KMS-11 (cell line): ENCODE measurements around the gene SMIM20.

Experiments
- H2AFZ ChIP-seq: fragments of 200-600 bp; sonication (generic); 2 replicates; pipeline ENCODE4 v1.6.1; 2016; ENCODE audit warnings: antibody characterized with exemption, mixed run types, low read depth
- H3K27ac ChIP-seq: fragments of 200-600 bp; sonication (generic); 2 replicates; pipeline ENCODE4 v1.6.1; 2016; ENCODE audit warnings: mild to moderate bottlenecking, mixed run types
- H3K27me3 ChIP-seq: fragments of 200-600 bp; sonication (generic); 2 replicates; pipeline ENCODE4 v1.6.1; 2017; ENCODE audit warnings: mild to moderate bottlenecking, low read depth, mixed run types, moderate library complexity; ENCODE audit not compliant: insufficient read depth
- H3K36me3 ChIP-seq: fragments of 200-600 bp; sonication (generic); 2 replicates; pipeline ENCODE4 v1.6.1; 2017; ENCODE audit warnings: mild to moderate bottlenecking, mixed run types; ENCODE audit not compliant: insufficient read depth
- H3K4me1 ChIP-seq: fragments of 200-600 bp; sonication (generic); 2 replicates; pipeline ENCODE4 v1.6.1; 2016; ENCODE audit warnings: mild to moderate bottlenecking, low read depth, mixed run types; ENCODE audit not compliant: poor library complexity, severe bottlenecking
- H3K4me2 ChIP-seq: fragments of 200-600 bp; sonication (generic); 2 replicates; pipeline ENCODE4 v1.7.0; 2016; ENCODE audit warnings: mild to moderate bottlenecking, mixed run types
- H3K4me3 ChIP-seq: fragments of 200-600 bp; sonication (generic); IDR thresholded peaks from 2 replicates; pipeline ENCODE4 v1.6.1; 2017; ENCODE audit warnings: low read depth, low read length, mixed read lengths; ENCODE audit not compliant: insufficient read depth
- H3K79me2 ChIP-seq: fragments of 200-600 bp; sonication (generic); 2 replicates; pipeline ENCODE4 v1.6.1; 2016; ENCODE audit warnings: low read depth, mixed run types; ENCODE audit not compliant: insufficient read depth
- H3K9ac ChIP-seq: fragments of 200-600 bp; sonication (generic); 2 replicates; pipeline ENCODE4 v1.6.1; 2016; ENCODE audit warnings: mild to moderate bottlenecking, mixed run types
- H4K20me1 ChIP-seq: fragments of 200-600 bp; sonication (generic); 2 replicates; pipeline ENCODE4 v1.6.1; 2016; ENCODE audit warnings: mild to moderate bottlenecking, mixed run types; ENCODE audit not compliant: insufficient read depth
- CTCF ChIP-seq: fragments of 200-600 bp; sonication (generic); conservative IDR thresholded peaks from 2 replicates; pipeline ENCODE4 v1.6.1; 2017; ENCODE audit warnings: low read depth, mild to moderate bottlenecking, antibody characterized with exemption, low read length, moderate library complexity, mixed read lengths

SMIM20 gene

DNA sequence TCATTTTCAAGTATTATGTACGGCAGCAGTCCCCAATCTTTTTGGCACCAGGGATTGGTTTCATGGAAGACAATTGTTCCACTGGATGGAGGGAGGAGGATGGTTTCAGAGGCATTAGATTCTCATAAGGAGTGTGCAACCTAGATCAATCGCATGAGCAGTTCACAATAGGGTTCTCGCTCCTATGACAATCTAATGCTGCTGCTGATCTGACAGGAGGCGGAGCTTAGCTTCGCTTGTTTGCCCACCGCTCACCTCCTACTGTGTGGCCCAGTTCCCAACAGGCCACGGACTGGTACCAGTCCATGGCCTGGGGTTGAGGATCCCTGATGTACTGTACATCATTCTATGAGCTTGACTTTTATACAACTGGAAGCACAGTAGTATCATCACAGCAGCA is 48.4 kb downstream of the SMIM20 start:
- Histone ChIP-seq H3K9ac (no peak overlapping the region), H3K27ac (no peak overlapping the region), H2AFZ (no peak overlapping the region), H3K4me3 (no peak overlapping the region), H3K27me3 (no peaks in the 10 kb centered on the region), H3K4me1 (no peaks in the 10 kb centered on the region), H4K20me1 (no peaks in the 10 kb centered on the region), H3K79me2 (no peaks in the 10 kb centered on the region), H3K36me3 (no peaks in the 10 kb centered on the region), H3K4me2 (no peak overlapping the region)
- TF ChIP-seq CTCF = no peak

DNA sequence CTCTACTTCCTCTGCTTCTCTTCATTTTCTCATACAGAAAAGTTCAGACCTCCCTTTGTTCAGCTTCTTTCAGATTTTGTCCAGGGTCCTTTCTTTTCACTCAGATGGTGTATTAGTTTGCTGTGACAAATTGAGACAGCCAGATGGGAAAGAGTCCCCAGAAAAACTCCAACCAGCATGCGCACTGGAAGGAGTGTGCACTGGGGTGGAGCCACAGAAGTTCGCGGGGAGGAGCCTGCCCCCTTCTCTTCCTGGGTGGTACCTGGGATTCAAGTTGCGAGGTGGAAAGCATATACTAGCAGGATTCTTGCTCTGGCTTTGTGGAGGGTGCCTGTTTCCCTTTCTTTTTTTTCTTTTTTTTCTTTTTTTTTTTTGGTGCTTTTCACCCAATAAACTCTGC is 51.6 kb downstream of the SMIM20 start:
- no peak overlapping the region for H3K27ac ChIP-seq
- TF ChIP-seq CTCF = no peak
- no peak overlapping the region for H2AFZ ChIP-seq

GRCh38 chr4:25966171-25966570 is 52.2 kb downstream of the SMIM20 start:
- H3K27me3 ChIP-seq = no peaks in the 10 kb centered on the region
- no peak overlapping the region for H3K4me2 ChIP-seq
- H2AFZ ChIP-seq = no peak overlapping the region
- no peak overlapping the region for H3K4me3 ChIP-seq
- H3K4me1 ChIP-seq = no peaks in the 10 kb centered on the region
- H3K79me2 ChIP-seq = no peaks in the 10 kb centered on the region
- no peak for TF ChIP-seq CTCF
- H3K36me3 ChIP-seq = no peaks in the 10 kb centered on the region
- no peaks in the 10 kb centered on the region for H4K20me1 ChIP-seq
- no peak overlapping the region for H3K27ac ChIP-seq
- H3K9ac ChIP-seq = no peak overlapping the region

More for the DNA sequence above, 51.6 kb downstream of the SMIM20 start:
- Histone ChIP-seq H3K4me1 (no peaks in the 10 kb centered on the region), H3K36me3 (no peaks in the 10 kb centered on the region), H4K20me1 (no peaks in the 10 kb centered on the region), H3K27me3 (no peaks in the 10 kb centered on the region), H3K4me2 (no peak overlapping the region), H3K9ac (no peak overlapping the region), H3K79me2 (no peaks in the 10 kb centered on the region), H3K4me3 (no peak overlapping the region)

DNA sequence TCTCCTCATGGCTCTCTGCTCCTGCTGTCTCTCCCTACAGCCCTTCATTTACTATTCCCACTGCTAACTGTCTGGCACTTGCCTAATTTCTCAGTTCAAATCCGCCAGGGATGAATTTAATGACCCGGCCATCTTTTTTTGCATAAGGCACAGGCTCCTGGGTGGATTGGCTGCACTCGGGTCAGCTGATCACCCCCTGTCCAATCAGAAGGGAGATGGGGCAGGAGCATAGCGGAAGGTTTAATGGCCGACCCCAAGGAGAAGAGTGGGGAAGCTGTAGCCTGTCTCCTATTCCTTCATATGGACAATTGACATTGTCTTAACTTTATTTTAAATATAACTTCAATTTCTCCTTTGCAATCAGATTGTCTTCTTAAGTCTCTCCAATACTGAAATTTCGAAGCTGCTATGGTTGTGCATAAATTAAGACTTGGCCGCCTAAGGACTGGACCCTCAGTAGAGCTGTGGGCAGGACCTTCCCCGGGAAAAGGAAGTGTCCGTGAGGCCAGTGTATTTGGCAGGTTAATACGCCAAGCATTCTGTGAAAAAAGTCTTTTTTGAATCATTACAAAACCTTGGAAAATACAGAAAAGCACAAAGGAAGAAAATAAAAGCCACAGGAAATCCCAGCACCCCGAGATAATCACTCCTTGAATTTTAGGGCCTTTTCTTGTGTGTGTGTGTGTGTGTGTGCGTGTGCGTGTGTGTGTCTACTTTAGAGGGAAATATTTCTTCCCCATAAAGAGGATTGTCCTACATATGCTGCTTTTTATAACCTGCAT is 55.5 kb downstream of the SMIM20 start:
- no peak overlapping the region for H3K4me3 ChIP-seq
- no peaks in the 10 kb centered on the region for H3K36me3 ChIP-seq
- H3K27ac ChIP-seq = no peak overlapping the region
- no peak overlapping the region for H3K9ac ChIP-seq
- no peak overlapping the region for H3K4me2 ChIP-seq
- no peaks in the 10 kb centered on the region for H4K20me1 ChIP-seq
- TF ChIP-seq CTCF = no peak
- no peaks in the 10 kb centered on the region for H3K27me3 ChIP-seq
- no peaks in the 10 kb centered on the region for H3K4me1 ChIP-seq
- no peaks in the 10 kb centered on the region for H3K79me2 ChIP-seq
- H2AFZ ChIP-seq = no peak overlapping the region
